Endothelial cell (in vitro differentiated cells): ENCODE results near the gene LST1. TPM values are rescaled to one million over a fixed set of nuclear protein-coding genes. Genes with fewer than 3 reads are reported as not detected.

Source experiments
- DNase-seq: peaks from one replicate; pipeline ENCODE4 v3.0.0; 2021; ENCODE audit warnings: low spot score
- H3K27ac Mint-ChIP-seq: one replicate; pipeline ENCODE4 v1.8.0; 2021; ENCODE audit warnings: mixed read lengths, inconsistent platforms; ENCODE audit not compliant: unreplicated experiment
- H3K27me3 Mint-ChIP-seq: one replicate; pipeline ENCODE4 v1.8.0; 2021; ENCODE audit warnings: mild to moderate bottlenecking, moderate library complexity, mixed read lengths, inconsistent platforms; ENCODE audit not compliant: unreplicated experiment
- H3K36me3 Mint-ChIP-seq: one replicate; pipeline ENCODE4 v1.8.0; 2021; ENCODE audit warnings: mild to moderate bottlenecking, low read depth, mixed read lengths, inconsistent platforms; ENCODE audit not compliant: unreplicated experiment
- H3K4me1 Mint-ChIP-seq: one replicate; pipeline ENCODE4 v1.8.0; 2021; ENCODE audit warnings: mild to moderate bottlenecking, mixed read lengths, inconsistent platforms; ENCODE audit not compliant: unreplicated experiment
- H3K4me3 Mint-ChIP-seq: one replicate; pipeline ENCODE4 v1.8.0; 2021; ENCODE audit warnings: mild to moderate bottlenecking, mixed read lengths, inconsistent platforms; ENCODE audit not compliant: unreplicated experiment
- H3K9me3 Mint-ChIP-seq: one replicate; pipeline ENCODE4 v1.8.0; 2021; ENCODE audit warnings: mixed read lengths, inconsistent platforms; ENCODE audit not compliant: unreplicated experiment
- total RNA-seq: library from RNA; stranded (reverse); fragmentation: NEBNext Ultra II Directional; extraction: Animal tissue kit (Norgen Biotek cat#: 25700); gene quantifications from one replicate; pipeline ENCODE4 v1.2.1, GENCODE V29; 2021; ENCODE audit not compliant: unreplicated experiment
- TF ChIP-seq, protein P1 (sequence below): fragments of 200-600 bp; sonication (generic); IDR thresholded peaks from one replicate; pipeline ENCODE4 v1.5.0; 2021; ENCODE audit warnings: antibody characterized with exemption; ENCODE audit not compliant: unreplicated experiment

The LST1 gene
- total RNA-seq, 1 donor from 2014 or later = 1.7 TPM

DNA sequence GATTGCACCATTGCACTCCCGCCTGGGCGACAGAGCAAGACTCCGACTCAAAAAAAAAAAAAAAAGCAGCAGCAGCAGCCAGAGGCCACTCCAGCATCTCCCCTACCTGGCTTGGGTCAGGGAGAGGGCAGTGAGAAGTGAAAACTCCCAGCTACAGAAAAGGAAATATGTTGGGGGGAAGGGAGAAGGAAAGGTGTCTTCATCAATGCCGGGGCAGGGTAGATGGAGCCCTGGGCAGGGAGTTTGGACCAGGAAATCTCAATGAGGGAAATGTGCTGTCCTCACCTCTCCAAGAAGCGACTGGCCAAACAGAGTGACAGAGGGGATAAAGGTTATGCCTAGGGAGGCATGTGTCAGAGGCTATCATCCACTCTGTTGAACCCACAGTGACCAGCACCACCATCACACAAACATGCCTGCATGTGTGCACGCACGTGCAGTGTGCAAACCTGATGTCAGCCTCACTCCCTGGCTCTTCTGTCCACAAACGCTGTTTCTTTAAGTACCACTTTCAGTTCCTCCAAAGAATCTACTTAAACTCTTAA is 28.1 kb downstream of the LST1 start:
- Mint-ChIP-seq H3K4me1 (peaks cover 26% of the 10 kb centered on the region), H3K4me3 (no peak overlapping the region), H3K9me3 (no peaks in the 10 kb centered on the region)

DNA sequence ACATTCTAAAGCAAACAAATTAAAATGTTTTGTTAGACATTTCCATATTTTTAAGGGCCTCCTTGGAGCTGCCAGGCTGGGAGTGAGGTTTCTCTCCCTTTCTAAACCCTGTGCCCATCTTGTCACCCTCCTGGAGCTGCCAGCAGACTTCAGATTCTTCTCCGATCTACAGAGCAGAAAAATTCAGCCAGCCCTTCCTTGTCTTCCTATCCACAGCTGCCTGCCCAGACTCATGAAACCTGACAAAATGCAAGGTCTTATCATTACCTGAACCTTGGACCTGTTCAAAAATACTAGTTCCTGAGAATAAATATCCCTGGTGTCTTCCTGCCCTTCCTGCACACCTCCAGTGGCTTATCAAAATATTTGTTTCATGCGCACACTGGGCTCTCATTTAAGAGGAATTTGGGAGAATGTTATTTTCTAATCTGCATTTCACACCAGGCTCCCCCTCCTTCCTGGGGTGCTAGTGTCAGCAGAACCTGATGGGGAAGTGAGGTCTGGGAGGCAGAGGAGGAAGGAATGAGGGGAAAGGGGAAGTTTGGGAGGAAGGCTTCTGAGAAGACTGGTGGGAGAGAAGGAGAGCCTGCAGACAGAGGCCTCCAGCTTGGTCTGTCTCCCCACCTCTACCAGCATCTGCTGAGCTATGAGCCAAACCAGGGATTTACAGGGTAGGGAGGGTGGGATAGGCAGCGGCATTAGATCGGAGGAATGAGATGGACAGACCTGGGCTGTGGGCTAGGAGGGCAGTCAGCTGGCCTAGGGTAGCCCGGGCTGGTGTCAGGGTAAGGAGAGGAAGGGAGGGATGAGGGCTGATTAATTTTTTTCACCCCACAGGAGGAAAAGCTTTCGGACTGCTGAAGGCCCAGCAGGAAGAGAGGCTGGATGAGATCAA is 28.9 kb downstream of the LST1 start, which contains the start of gene AIF1:
TSS of gene AIF1 (plus strand) at position 551 of the 895 bp plus-strand sequence. CDS start at position 647, 96 bp downstream.
- H3K27ac Mint-ChIP-seq = peak within 1 kb of the TSS; percentile 81
- H3K4me1 Mint-ChIP-seq = peaks cover 26% of the 10 kb centered on the region
- H3K27me3 Mint-ChIP-seq = peaks cover 8% of the 10 kb centered on the region
- TF ChIP-seq, protein P1, sequence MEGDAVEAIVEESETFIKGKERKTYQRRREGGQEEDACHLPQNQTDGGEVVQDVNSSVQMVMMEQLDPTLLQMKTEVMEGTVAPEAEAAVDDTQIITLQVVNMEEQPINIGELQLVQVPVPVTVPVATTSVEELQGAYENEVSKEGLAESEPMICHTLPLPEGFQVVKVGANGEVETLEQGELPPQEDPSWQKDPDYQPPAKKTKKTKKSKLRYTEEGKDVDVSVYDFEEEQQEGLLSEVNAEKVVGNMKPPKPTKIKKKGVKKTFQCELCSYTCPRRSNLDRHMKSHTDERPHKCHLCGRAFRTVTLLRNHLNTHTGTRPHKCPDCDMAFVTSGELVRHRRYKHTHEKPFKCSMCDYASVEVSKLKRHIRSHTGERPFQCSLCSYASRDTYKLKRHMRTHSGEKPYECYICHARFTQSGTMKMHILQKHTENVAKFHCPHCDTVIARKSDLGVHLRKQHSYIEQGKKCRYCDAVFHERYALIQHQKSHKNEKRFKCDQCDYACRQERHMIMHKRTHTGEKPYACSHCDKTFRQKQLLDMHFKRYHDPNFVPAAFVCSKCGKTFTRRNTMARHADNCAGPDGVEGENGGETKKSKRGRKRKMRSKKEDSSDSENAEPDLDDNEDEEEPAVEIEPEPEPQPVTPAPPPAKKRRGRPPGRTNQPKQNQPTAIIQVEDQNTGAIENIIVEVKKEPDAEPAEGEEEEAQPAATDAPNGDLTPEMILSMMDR = no peak
- H3K4me3 Mint-ChIP-seq = peak within 1 kb of the TSS; percentile 62
- no peak for DNase-seq
- H3K36me3 Mint-ChIP-seq = no peaks in the 10 kb centered on the region
- no peaks in the 10 kb centered on the region for H3K9me3 Mint-ChIP-seq

More for the DNA sequence above, 28.1 kb downstream of the LST1 start:
- no peak for DNase-seq
- no peak overlapping the region for H3K27ac Mint-ChIP-seq
- H3K36me3 Mint-ChIP-seq = no peaks in the 10 kb centered on the region
- TF ChIP-seq, protein P1 = no peak
- H3K27me3 Mint-ChIP-seq = peaks cover 6% of the 10 kb centered on the region

DNA sequence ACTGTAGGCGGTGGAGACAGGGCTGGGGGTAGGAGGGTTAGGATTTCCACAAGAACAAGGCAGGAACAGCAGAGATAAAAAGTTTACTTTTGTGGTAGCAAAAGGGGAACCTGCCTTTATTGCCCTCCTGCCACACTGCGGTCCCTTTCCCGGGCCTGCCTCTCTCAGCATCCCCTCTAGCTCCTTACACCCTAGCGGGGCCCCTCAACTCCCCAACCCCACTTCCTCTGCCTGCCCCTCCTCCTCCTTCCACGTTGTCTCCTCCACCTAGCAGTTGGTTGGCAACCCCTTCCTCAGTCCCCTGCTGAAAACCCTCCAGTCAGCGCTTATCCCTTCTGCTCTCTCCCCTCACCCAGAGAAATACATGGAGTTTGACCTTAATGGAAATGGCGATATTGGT is 29.7 kb downstream of the LST1 start:
- Mint-ChIP-seq H3K36me3 (no peaks in the 10 kb centered on the region), H3K27ac (peak overlapping the region; percentile 77), H3K27me3 (peaks cover 12% of the 10 kb centered on the region), H3K4me1 (peaks cover 29% of the 10 kb centered on the region), H3K9me3 (no peaks in the 10 kb centered on the region), H3K4me3 (no peak overlapping the region)
- TF ChIP-seq, protein P1 = no peak
- DNase-seq = no peak

DNA sequence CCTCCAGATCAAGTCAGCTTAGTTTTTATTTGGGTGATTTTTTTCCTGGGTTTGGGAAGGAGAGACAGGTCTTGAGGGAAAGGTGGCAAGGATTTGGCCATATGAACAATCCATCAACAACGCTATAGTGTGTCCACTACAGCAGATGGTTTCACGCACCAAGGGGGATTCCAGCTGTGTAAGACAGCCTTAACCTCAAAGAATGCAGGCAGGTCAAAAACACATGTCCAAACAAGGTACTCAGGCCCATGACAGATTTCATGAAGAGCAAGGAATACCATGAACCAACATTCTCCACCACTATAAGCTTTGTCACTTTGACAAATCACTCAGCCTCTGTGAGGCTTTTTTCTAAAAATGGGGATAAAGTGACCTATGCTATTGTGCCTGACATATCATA is 30.9 kb downstream of the LST1 start:
- Mint-ChIP-seq H3K27me3 (peaks cover 10% of the 10 kb centered on the region), H3K4me1 (peaks cover 39% of the 10 kb centered on the region), H3K36me3 (peaks cover 5% of the 10 kb centered on the region), H3K27ac (peak overlapping the region; percentile 7), H3K4me3 (no peak overlapping the region), H3K9me3 (no peaks in the 10 kb centered on the region)
- no peak for DNase-seq
- TF ChIP-seq, protein P1 = no peak
